NCI-H82 (cell line): ENCODE measurements around the gene CNIH3.
A peak's percentile ranks its signal among the peaks of the same experiment; 100 is the strongest.

Source experiments
- DNase-seq: peaks from one replicate; lab custom pipeline; 2025; lab: John Stamatoyannopoulos, UW

Gene CNIH3

GRCh38 chr1:224777180-224777579 lies 161.1 kb downstream of the CNIH3 start:
- DNase-seq: no peak

GRCh38 chr1:224779536-224779935 lies 163.4 kb downstream of the CNIH3 start:
- peak; percentile 69 for DNase-seq

- DNase-seq: no peak
These were observed 164.6 kb downstream of the CNIH3 start for GRCh38 chr1:224780736-224781135.

GRCh38 chr1:224781800-224782199 lies 165.7 kb downstream of the CNIH3 start:
- DNase-seq: no peak

GRCh38 chr1:224782281-224783000 lies 166.3 kb downstream of the CNIH3 start:
- DNase-seq: no peak

GRCh38 chr1:224783006-224783651 lies 167.0 kb downstream of the CNIH3 start:
- DNase-seq: no peak

- DNase-seq: no peak
These were observed 168.3 kb downstream of the CNIH3 start for GRCh38 chr1:224784265-224785039.

- no peak for DNase-seq
These were observed 168.9 kb downstream of the CNIH3 start for GRCh38 chr1:224785040-224785328.

GRCh38 chr1:224785622-224786021 lies 169.5 kb downstream of the CNIH3 start:
- no peak for DNase-seq

- no peak for DNase-seq
These were observed 170.6 kb downstream of the CNIH3 start for GRCh38 chr1:224786533-224787250.

- DNase-seq: no peak
These were observed 173.2 kb downstream of the CNIH3 start for GRCh38 chr1:224789311-224789710.
